ENCODE measurements around the gene NEDD1.
A peak's percentile ranks its signal among the peaks of the same experiment; 100 is the strongest.

NEDD1 gene

DNA sequence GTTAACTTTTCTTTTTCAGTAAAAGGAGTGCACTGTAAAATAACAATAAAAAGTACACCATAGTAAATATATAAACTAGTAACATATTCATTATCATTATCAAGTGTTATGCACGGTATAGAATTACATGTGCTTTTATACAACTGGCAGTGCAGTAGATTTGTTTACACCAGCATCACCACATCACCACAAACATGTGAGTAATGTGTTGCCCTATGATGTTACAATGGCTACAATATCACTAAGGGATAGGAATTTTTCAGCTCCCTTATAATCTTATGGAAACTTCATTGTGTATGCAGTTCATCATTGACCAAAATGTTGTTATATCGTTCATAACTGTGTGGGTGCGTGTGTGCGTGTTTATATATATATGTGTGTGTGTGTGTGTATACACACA, 23.5 kb upstream of the NEDD1 start:
- Mint-ChIP-seq H3K4me1 (ENCODE audit: low read depth) (no peaks in the 10 kb centered on the region), H3K27ac (no peak overlapping the region), H3K36me3 (ENCODE audit: low read depth) (no peaks in the 10 kb centered on the region), H3K4me3 (no peak overlapping the region), H3K27me3 (peaks cover 2% of the 10 kb centered on the region), H3K9me3 (no peaks in the 10 kb centered on the region)
- no peak for DNase-seq

- H3K27ac Mint-ChIP-seq: no peak overlapping the region
- H3K27me3 Mint-ChIP-seq: peaks cover 11% of the 10 kb centered on the region
- no peaks in the 10 kb centered on the region for H3K36me3 Mint-ChIP-seq (ENCODE audit: low read depth)
- DNase-seq: no peak
- H3K9me3 Mint-ChIP-seq: no peaks in the 10 kb centered on the region
- no peak overlapping the region for H3K4me3 Mint-ChIP-seq
- H3K4me1 Mint-ChIP-seq (ENCODE audit: low read depth): peaks cover 9% of the 10 kb centered on the region
Measured at GRCh38 chr12:96886998-96887677, 19.9 kb upstream of the NEDD1 start.

GRCh38 chr12:96889273-96889933, 17.7 kb upstream of the NEDD1 start:
- Mint-ChIP-seq H3K4me1 (ENCODE audit: low read depth) (peaks cover 9% of the 10 kb centered on the region), H3K4me3 (no peak overlapping the region), H3K9me3 (no peaks in the 10 kb centered on the region), H3K27me3 (peaks cover 26% of the 10 kb centered on the region), H3K27ac (peak overlapping the region; percentile 50), H3K36me3 (ENCODE audit: low read depth) (no peaks in the 10 kb centered on the region)
- DNase-seq: no peak

DNA sequence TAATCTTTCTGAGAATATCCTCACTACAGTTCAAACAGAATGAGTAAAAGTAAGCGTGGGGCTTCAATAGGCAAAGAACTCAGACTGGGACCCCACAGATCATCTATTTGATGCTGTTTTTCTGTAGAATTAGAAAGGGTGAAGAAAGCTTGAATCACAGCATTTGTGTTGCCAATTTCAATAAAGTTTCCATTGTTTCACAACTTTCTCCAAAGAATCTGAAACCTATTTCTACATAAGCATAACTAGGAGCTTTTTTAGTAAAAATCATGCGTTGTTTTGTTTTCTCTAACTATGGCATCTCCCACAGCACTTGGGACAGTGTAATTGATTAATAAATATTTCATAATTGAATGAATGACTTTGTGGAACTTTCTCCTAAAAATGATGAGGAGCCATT, 16.7 kb upstream of the NEDD1 start:
- H3K36me3 Mint-ChIP-seq (ENCODE audit: low read depth): no peaks in the 10 kb centered on the region
- peaks cover 26% of the 10 kb centered on the region for H3K27me3 Mint-ChIP-seq

GRCh38 chr12:96892104-96892503, 15.0 kb upstream of the NEDD1 start:
- DNase-seq: no peak
- Mint-ChIP-seq H3K36me3 (ENCODE audit: low read depth) (no peaks in the 10 kb centered on the region), H3K4me3 (no peak overlapping the region), H3K27ac (no peak overlapping the region), H3K27me3 (peaks cover 26% of the 10 kb centered on the region), H3K4me1 (ENCODE audit: low read depth) (peaks cover 9% of the 10 kb centered on the region), H3K9me3 (no peaks in the 10 kb centered on the region)

More for the DNA sequence above, 16.7 kb upstream of the NEDD1 start:
- Mint-ChIP-seq H3K27ac (no peak overlapping the region), H3K4me1 (ENCODE audit: low read depth) (peaks cover 9% of the 10 kb centered on the region), H3K4me3 (no peak overlapping the region), H3K9me3 (no peaks in the 10 kb centered on the region)
- DNase-seq: no peak

DNA sequence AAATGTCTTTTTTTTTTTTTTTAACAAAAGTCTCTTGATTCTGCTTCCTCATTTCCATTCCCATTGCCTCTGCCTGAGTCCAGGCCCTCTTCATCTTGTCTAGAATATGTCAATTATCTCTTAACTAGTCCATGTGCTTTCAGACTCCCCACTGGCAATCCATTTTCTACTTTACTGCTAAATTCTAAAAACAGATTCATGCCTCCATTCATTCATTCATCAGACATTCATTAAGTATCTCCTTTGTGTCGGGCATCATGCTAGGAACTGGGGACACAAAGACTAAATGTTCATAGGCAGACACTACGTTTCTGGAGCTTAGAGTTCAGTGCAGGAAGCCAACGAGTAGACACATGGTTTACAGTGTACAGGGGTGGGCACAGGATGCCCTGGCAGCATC, 9.6 kb upstream of the NEDD1 start:
- no peaks in the 10 kb centered on the region for H3K36me3 Mint-ChIP-seq (ENCODE audit: low read depth)
- peaks cover 16% of the 10 kb centered on the region for H3K27me3 Mint-ChIP-seq
- H3K9me3 Mint-ChIP-seq: no peaks in the 10 kb centered on the region
- DNase-seq: no peak
- H3K4me1 Mint-ChIP-seq (ENCODE audit: low read depth): no peaks in the 10 kb centered on the region
- H3K4me3 Mint-ChIP-seq: no peak overlapping the region
- no peak overlapping the region for H3K27ac Mint-ChIP-seq

- H3K9me3 Mint-ChIP-seq: no peaks in the 10 kb centered on the region
- no peak for DNase-seq
- H3K4me3 Mint-ChIP-seq: no peak overlapping the region
- peaks cover 3% of the 10 kb centered on the region for H3K4me1 Mint-ChIP-seq (ENCODE audit: low read depth)
- H3K36me3 Mint-ChIP-seq (ENCODE audit: low read depth): no peaks in the 10 kb centered on the region
- H3K27me3 Mint-ChIP-seq: peaks cover 2% of the 10 kb centered on the region
- no peak overlapping the region for H3K27ac Mint-ChIP-seq
Measured at GRCh38 chr12:96901175-96901574, 5.9 kb upstream of the NEDD1 start.

DNA sequence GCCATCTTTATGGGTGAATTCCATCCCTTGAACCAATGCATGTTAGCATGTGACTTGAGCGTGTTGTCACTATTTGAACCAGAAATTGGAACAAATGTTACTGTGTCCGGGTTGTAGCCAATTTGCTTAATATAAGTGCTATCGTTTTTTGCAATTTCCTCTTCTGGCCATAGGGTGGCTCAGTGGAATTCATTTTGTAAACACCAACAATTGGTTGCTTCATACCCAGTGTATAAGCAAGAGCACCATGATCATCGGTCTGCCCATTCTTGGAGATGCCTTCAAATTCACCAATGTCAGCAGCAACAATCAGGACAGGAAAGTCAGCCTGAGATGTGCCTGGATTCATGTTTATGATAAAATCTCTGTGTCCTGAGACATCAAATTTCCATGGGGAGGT, 5.0 kb upstream of the NEDD1 start:
- Mint-ChIP-seq H3K4me3 (no peak overlapping the region), H3K9me3 (no peaks in the 10 kb centered on the region), H3K27me3 (peaks cover 2% of the 10 kb centered on the region), H3K27ac (no peak overlapping the region), H3K36me3 (ENCODE audit: low read depth) (peaks cover 4% of the 10 kb centered on the region), H3K4me1 (ENCODE audit: low read depth) (peaks cover 8% of the 10 kb centered on the region)
- no peak for DNase-seq

- Mint-ChIP-seq H3K4me1 (ENCODE audit: low read depth) (peaks cover 41% of the 10 kb centered on the region), H3K36me3 (ENCODE audit: low read depth) (peaks cover 36% of the 10 kb centered on the region), H3K27ac (peak overlapping the region; percentile 98), H3K27me3 (no peaks in the 10 kb centered on the region), H3K4me3 (peak overlapping the region; percentile 89), H3K9me3 (no peaks in the 10 kb centered on the region)
- DNase-seq: no peak
Measured at GRCh38 chr12:96906498-96906848, 584 bp upstream of the NEDD1 start.

DNA sequence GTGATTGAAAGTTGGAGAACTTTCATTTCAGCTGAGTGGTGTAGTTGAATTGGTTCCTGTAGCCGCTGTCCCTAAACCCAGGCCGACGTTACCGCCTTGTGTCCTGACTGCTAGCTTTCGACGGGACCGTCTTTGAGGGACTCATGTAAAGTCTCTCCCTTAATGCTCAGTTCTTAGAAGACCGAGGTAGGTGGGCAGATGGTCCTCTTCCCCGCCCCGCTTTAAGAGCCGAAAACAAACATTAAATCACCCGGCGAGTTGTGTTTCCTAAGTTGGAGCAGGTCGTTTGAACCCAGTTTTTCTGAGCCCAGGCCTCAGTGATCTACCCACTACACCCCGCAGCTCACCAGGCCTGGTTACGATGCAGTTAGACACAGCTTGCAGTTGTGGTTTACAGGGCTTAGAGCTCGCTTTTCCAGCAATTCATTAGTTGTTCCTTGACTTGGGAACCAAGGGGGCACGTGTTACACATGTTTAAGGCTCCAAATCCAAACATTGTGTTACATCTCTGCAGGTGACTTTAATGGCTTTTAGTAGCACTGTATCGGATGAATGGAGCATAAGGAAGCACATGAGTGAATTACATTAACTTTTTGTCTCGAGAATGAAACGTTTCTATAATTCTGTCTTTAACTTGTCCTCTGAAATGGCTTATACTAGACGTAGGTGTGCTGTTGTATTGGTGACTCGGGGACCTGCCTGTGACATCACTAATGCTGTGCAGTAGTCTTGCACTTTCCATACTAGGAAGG, 790 bp downstream of the NEDD1 start:
- Mint-ChIP-seq H3K27ac (peak overlapping the region; percentile 96), H3K27me3 (no peaks in the 10 kb centered on the region), H3K4me1 (ENCODE audit: low read depth) (peaks cover 46% of the 10 kb centered on the region), H3K4me3 (peak overlapping the region; percentile 89), H3K9me3 (no peaks in the 10 kb centered on the region), H3K36me3 (ENCODE audit: low read depth) (peaks cover 42% of the 10 kb centered on the region)
- peak; percentile 52 for DNase-seq

DNA sequence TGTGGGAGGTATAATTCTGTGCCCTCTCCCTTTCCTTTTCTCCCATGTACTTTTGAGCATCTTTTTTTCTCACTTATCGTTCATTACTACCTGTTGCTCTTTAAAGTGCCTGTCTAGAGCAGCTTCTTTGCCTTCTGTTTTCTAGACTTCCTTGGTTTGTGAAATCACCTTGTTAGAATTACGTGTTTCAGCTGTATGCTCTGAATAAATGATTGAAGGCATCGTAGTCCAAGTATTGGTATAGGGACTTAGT, 1.3 kb downstream of the NEDD1 start:
- H3K9me3 Mint-ChIP-seq: no peaks in the 10 kb centered on the region
- peak overlapping the region; percentile 96 for H3K27ac Mint-ChIP-seq
- H3K36me3 Mint-ChIP-seq (ENCODE audit: low read depth): peaks cover 47% of the 10 kb centered on the region
- DNase-seq: no peak
- H3K4me1 Mint-ChIP-seq (ENCODE audit: low read depth): peaks cover 49% of the 10 kb centered on the region
- H3K4me3 Mint-ChIP-seq: peak overlapping the region; percentile 89
- no peaks in the 10 kb centered on the region for H3K27me3 Mint-ChIP-seq

DNA sequence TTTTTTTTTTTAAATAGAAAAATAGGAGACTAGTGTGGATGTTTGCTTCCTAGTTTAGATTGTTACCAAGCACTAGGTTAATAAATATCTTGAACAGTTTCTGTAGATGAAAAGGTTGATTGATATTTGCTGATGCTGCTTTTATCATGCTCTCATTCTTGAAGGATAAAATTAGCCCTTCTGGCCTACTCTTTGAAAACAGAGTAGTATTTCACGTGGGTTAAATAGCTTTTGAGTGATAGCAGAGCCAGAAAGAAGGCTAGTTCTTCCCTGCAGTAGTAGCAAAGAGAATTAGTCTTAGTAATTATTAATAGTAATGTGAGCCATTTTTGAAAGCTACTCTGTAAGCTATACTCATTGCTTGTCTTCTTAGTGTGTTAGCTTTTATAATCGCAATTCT, 5.2 kb downstream of the NEDD1 start:
- DNase-seq: no peak
- Mint-ChIP-seq H3K27ac (no peak overlapping the region), H3K4me1 (ENCODE audit: low read depth) (peaks cover 57% of the 10 kb centered on the region), H3K9me3 (peaks cover 3% of the 10 kb centered on the region), H3K36me3 (ENCODE audit: low read depth) (peaks cover 68% of the 10 kb centered on the region), H3K4me3 (no peak overlapping the region), H3K27me3 (no peaks in the 10 kb centered on the region)

GRCh38 chr12:96912943-96913342, 5.9 kb downstream of the NEDD1 start:
- peaks cover 58% of the 10 kb centered on the region for H3K4me1 Mint-ChIP-seq (ENCODE audit: low read depth)

GRCh38 chr12:96919510-96920210, 12.6 kb downstream of the NEDD1 start:
- Mint-ChIP-seq H3K27ac (peak overlapping the region; percentile 5), H3K4me3 (no peak overlapping the region)

More at GRCh38 chr12:96912943-96913342, 5.9 kb downstream of the NEDD1 start:
- Mint-ChIP-seq H3K36me3 (ENCODE audit: low read depth) (peaks cover 63% of the 10 kb centered on the region), H3K27me3 (no peaks in the 10 kb centered on the region), H3K27ac (no peak overlapping the region), H3K9me3 (peaks cover 3% of the 10 kb centered on the region), H3K4me3 (no peak overlapping the region)
- DNase-seq: no peak

GRCh38 chr12:96948782-96949181, 41.7 kb downstream of the NEDD1 start:
- peaks cover 92% of the 10 kb centered on the region for H3K36me3 Mint-ChIP-seq (ENCODE audit: low read depth)
- DNase-seq: no peak
- peaks cover 5% of the 10 kb centered on the region for H3K9me3 Mint-ChIP-seq
- H3K4me1 Mint-ChIP-seq (ENCODE audit: low read depth): no peaks in the 10 kb centered on the region
- no peak overlapping the region for H3K4me3 Mint-ChIP-seq
- no peaks in the 10 kb centered on the region for H3K27me3 Mint-ChIP-seq
- H3K27ac Mint-ChIP-seq: no peak overlapping the region

More at GRCh38 chr12:96919510-96920210, 12.6 kb downstream of the NEDD1 start:
- H3K9me3 Mint-ChIP-seq: peaks cover 3% of the 10 kb centered on the region
- H3K4me1 Mint-ChIP-seq (ENCODE audit: low read depth): peaks cover 24% of the 10 kb centered on the region
- peaks cover 77% of the 10 kb centered on the region for H3K36me3 Mint-ChIP-seq (ENCODE audit: low read depth)
- DNase-seq: no peak
- no peaks in the 10 kb centered on the region for H3K27me3 Mint-ChIP-seq

Data from activated T-cell treated with anti-CD3 and anti-CD28 coated beads, Interleukin-2, amount 50 U/mL, for 24 hours (primary cell).